ENCODE measurements around the gene C6orf141.

C6orf141 gene

DNA sequence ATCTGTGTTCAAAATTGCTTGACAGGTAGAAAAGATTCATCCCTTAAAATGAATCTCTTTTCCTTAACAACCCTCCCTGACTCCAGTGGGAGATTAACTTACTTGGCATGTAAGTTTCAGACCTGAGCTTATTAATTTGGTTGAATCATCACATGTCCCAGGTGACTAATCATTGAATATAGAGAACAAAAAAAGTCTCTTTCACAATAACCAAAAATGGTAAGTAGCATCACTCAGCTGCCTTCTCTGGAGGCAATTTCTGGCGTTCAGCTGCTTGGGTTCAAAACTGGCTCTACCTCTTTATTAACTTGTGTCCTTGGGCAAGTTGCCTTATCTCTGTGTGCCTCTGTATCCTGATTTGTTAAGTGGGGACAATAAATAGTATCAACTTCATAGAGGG, 2.9 kb downstream of the C6orf141 start:
- Histone ChIP-seq H3K36me3 (ENCODE audit: insufficient read depth, low read length) (no peaks in the 10 kb centered on the region), H3K27ac (ENCODE audit: low read depth, low read length) (peak overlapping the region; percentile 18; the same call in 1 of the 2 replicates), H3K4me1 (ENCODE audit: control insufficient read depth, insufficient read depth, low read length, unreplicated experiment) (peaks cover 31% of the 10 kb centered on the region), H2AFZ (ENCODE audit: low read length, unreplicated experiment) (no peak overlapping the region), H3K27me3 (ENCODE audit: insufficient read depth, low read length) (0 out of 2 replicates have a peak, but pooled peaks cover 3% of the 10 kb centered on the region), H3K4me3 (ENCODE audit: low read depth, low read length) (no peak overlapping the region), H3K79me2 (ENCODE audit: control insufficient read depth, insufficient read depth, low read length, unreplicated experiment) (no peaks in the 10 kb centered on the region)

DNA sequence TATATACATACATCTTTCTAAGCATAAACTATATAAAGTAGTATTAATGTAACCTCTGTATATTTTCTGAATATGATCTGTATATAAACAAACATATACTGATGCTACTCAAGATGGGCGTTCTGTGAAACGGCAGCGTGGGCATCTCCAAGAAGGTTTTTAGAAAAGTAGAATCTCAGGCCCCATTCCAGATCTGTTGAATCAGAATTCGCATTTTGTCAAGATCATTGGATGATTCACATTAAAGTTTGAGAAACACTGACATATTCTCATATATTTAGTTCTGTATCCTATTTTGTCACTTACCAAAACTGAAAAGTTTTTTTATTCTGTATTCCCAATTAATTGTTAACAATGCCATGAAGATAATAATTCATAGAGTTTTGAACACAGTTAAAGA, 5.5 kb downstream of the C6orf141 start:
- Histone ChIP-seq H3K4me1 (ENCODE audit: control insufficient read depth, insufficient read depth, low read length, unreplicated experiment) (peaks cover 31% of the 10 kb centered on the region), H3K4me3 (ENCODE audit: low read depth, low read length) (no peak overlapping the region), H3K27me3 (ENCODE audit: insufficient read depth, low read length) (no peaks in the 10 kb centered on the region), H3K27ac (ENCODE audit: low read depth, low read length) (peak overlapping the region; percentile 54), H3K36me3 (ENCODE audit: insufficient read depth, low read length) (no peaks in the 10 kb centered on the region), H3K79me2 (ENCODE audit: control insufficient read depth, insufficient read depth, low read length, unreplicated experiment) (no peaks in the 10 kb centered on the region), H2AFZ (ENCODE audit: low read length, unreplicated experiment) (no peak overlapping the region)

DNA sequence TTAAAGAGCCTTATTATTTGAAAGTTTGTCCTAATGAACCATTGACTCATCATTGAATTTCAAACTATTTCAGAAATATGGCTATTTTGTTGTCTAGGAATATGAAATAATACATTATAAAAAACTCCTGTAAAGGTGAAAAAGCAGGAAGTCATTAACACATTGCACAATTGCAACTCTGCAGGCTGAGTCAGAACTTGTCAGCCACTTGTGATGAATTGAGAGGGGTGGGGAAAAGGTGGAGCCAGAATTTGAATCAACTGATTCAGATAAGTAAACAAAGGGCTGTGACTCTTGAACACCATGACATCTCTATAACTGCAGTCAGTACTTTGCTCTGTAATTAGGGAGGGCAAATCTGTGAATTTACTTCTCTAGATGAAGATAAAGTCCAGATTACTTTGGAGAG, 6.0 kb downstream of the C6orf141 start:
- Histone ChIP-seq H3K36me3 (ENCODE audit: insufficient read depth, low read length) (no peaks in the 10 kb centered on the region), H2AFZ (ENCODE audit: low read length, unreplicated experiment) (no peak overlapping the region), H3K27me3 (ENCODE audit: insufficient read depth, low read length) (no peaks in the 10 kb centered on the region), H3K4me3 (ENCODE audit: low read depth, low read length) (no peak overlapping the region), H3K27ac (ENCODE audit: low read depth, low read length) (peak overlapping the region; percentile 54), H3K79me2 (ENCODE audit: control insufficient read depth, insufficient read depth, low read length, unreplicated experiment) (no peaks in the 10 kb centered on the region), H3K4me1 (ENCODE audit: control insufficient read depth, insufficient read depth, low read length, unreplicated experiment) (peaks cover 31% of the 10 kb centered on the region)

DNA sequence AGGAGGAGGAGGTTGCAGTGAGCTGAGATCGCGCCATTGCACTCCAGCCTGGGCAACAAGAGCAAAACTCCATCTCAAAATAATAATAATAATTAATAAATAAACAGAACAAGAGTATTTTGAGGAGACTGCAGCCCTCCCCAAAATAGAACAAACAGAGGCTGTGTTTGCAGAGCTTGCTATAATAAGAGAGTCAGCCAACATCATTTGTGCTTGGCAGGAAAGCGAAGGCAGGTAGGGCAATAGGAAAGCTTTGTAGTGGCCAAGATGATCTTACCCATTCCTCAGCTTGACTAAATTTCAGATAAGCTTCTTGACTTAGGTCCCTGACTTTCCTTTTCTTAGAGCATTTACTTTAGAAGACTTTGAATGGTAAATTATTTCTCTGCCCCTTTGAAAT, 6.7 kb downstream of the C6orf141 start:
- H3K27ac ChIP-seq (ENCODE audit: low read depth, low read length), result no peak overlapping the region
- no peaks in the 10 kb centered on the region for H3K79me2 ChIP-seq (ENCODE audit: control insufficient read depth, insufficient read depth, low read length, unreplicated experiment)
- H3K4me1 ChIP-seq (ENCODE audit: control insufficient read depth, insufficient read depth, low read length, unreplicated experiment), result peaks cover 30% of the 10 kb centered on the region
- no peak overlapping the region for H2AFZ ChIP-seq (ENCODE audit: low read length, unreplicated experiment)
- no peaks in the 10 kb centered on the region for H3K36me3 ChIP-seq (ENCODE audit: insufficient read depth, low read length)
- no peak overlapping the region for H3K4me3 ChIP-seq (ENCODE audit: low read depth, low read length)
- H3K27me3 ChIP-seq (ENCODE audit: insufficient read depth, low read length), result no peaks in the 10 kb centered on the region

DNA sequence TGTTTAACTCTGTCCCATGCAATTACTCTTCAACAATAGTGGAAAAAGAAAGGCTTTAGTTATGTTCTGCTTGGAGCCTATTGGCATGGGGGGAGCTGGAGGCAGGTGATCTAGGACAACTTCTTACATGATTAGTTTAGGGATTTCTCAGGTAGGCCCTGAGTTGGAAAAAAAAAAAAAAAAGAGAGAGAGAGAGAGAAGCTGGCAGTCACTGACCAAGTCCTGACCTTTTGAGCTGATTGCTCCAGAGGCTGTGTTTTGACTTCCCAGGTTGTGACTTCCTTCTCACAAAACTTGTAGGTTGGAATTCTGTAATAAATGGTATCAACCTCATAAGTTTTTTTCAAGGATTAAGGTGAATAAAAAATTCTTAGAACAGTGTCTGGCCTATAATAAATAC, 7.8 kb downstream of the C6orf141 start:
- H3K27ac ChIP-seq (ENCODE audit: low read depth, low read length), result no peak overlapping the region
- no peak overlapping the region for H2AFZ ChIP-seq (ENCODE audit: low read length, unreplicated experiment)
- H3K4me3 ChIP-seq (ENCODE audit: low read depth, low read length), result no peak overlapping the region
- peaks cover 20% of the 10 kb centered on the region for H3K4me1 ChIP-seq (ENCODE audit: control insufficient read depth, insufficient read depth, low read length, unreplicated experiment)
- H3K36me3 ChIP-seq (ENCODE audit: insufficient read depth, low read length), result no peaks in the 10 kb centered on the region
- no peaks in the 10 kb centered on the region for H3K79me2 ChIP-seq (ENCODE audit: control insufficient read depth, insufficient read depth, low read length, unreplicated experiment)
- no peaks in the 10 kb centered on the region for H3K27me3 ChIP-seq (ENCODE audit: insufficient read depth, low read length)

DNA sequence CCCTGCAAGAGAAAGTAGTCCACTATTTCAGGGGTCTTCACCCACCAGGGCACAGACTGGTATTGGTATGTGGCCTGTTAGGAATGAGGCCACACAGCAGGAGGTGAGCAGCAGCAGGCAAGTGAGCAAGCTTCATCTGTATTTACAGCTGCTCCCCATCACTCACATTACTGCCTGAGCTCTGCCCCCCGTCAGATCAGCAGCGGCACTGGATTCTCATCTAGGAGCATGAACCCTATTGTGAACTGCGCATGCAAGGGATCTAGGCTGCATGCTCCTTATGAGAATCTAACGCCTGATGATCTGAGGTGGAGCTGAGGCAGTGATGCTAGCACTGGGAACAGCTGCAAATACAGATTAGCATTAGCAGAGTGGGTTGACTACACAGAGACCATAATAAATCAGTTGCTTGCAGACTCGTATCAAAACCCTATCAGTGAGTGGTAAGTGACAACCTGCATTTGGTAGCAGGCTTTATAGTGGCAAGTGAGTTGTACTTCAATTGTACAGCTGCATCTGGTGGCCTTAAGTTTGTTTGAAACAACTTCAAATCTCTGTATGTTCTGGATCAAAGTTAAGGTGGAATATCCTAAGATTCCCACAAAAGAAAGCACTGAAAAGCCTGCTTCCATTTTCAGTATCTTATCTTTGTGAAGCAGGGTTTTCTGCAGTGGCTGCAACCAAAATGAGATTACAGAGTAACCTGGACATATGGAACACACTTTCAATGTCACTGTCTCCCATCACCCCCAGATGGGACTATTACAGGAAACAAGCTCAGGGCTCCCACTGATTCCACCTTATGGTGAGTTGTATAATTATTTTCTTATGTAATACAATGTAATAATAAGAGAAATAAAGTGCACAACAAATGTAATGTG, 12.8 kb downstream of the C6orf141 start:
- peaks cover 10% of the 10 kb centered on the region for H3K4me1 ChIP-seq (ENCODE audit: control insufficient read depth, insufficient read depth, low read length, unreplicated experiment)
- peak overlapping the region; percentile 68 for H2AFZ ChIP-seq (ENCODE audit: low read length, unreplicated experiment)
- H3K36me3 ChIP-seq (ENCODE audit: insufficient read depth, low read length), result no peaks in the 10 kb centered on the region
- H3K27ac ChIP-seq (ENCODE audit: low read depth, low read length), result no peak overlapping the region
- H3K27me3 ChIP-seq (ENCODE audit: insufficient read depth, low read length), result no peaks in the 10 kb centered on the region
- H3K4me3 ChIP-seq (ENCODE audit: low read depth, low read length), result no peak overlapping the region
- no peaks in the 10 kb centered on the region for H3K79me2 ChIP-seq (ENCODE audit: control insufficient read depth, insufficient read depth, low read length, unreplicated experiment)

DNA sequence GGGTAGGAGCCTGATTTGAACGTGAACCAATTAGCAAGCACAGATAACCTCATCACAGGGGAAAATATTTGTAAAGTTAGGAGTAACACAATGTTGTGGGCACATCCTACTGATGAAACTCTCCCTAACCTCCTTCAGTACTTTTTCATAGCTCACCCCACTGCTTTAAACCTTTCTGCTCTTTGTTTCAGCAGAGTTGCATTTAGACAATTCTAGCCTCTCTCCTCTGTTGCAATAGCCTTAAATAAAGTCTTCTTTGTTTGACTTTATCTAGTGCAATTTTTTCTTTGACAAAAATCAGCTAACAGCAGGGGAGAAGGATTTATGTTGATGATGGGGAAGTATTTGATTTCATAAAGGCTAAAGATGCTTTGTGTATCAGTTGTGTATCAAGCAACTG, 14.1 kb downstream of the C6orf141 start:
- Histone ChIP-seq H3K4me1 (ENCODE audit: control insufficient read depth, insufficient read depth, low read length, unreplicated experiment) (peaks cover 10% of the 10 kb centered on the region), H3K36me3 (ENCODE audit: insufficient read depth, low read length) (no peaks in the 10 kb centered on the region), H3K27ac (ENCODE audit: low read depth, low read length) (no peak overlapping the region), H3K4me3 (ENCODE audit: low read depth, low read length) (no peak overlapping the region), H3K79me2 (ENCODE audit: control insufficient read depth, insufficient read depth, low read length, unreplicated experiment) (no peaks in the 10 kb centered on the region), H3K27me3 (ENCODE audit: insufficient read depth, low read length) (no peaks in the 10 kb centered on the region), H2AFZ (ENCODE audit: low read length, unreplicated experiment) (no peak overlapping the region)

DNA sequence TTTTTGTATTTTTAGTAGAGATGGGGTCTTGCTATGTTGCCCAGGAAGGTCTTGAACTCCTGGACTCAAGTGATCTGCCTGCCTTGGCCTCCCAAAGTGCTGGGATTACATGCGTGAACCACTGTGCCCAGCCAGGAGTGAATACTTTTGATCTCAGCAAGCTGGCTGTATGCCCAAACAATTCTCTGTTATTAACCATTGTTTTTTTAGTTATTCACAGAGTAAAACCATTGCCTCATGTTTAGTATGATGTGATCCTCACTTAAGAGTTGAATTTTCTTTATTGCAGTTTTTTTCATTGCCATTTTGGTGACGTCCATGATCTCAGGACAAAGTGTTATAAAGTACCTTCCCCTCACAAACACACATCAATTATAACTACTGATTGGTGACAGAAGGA, 14.8 kb downstream of the C6orf141 start:
- H3K79me2 ChIP-seq (ENCODE audit: control insufficient read depth, insufficient read depth, low read length, unreplicated experiment), result no peaks in the 10 kb centered on the region
- no peaks in the 10 kb centered on the region for H3K36me3 ChIP-seq (ENCODE audit: insufficient read depth, low read length)
- peaks cover 10% of the 10 kb centered on the region for H3K4me1 ChIP-seq (ENCODE audit: control insufficient read depth, insufficient read depth, low read length, unreplicated experiment)
- H2AFZ ChIP-seq (ENCODE audit: low read length, unreplicated experiment), result no peak overlapping the region
- no peak overlapping the region for H3K27ac ChIP-seq (ENCODE audit: low read depth, low read length)
- no peak overlapping the region for H3K4me3 ChIP-seq (ENCODE audit: low read depth, low read length)
- no peaks in the 10 kb centered on the region for H3K27me3 ChIP-seq (ENCODE audit: insufficient read depth, low read length)

DNA sequence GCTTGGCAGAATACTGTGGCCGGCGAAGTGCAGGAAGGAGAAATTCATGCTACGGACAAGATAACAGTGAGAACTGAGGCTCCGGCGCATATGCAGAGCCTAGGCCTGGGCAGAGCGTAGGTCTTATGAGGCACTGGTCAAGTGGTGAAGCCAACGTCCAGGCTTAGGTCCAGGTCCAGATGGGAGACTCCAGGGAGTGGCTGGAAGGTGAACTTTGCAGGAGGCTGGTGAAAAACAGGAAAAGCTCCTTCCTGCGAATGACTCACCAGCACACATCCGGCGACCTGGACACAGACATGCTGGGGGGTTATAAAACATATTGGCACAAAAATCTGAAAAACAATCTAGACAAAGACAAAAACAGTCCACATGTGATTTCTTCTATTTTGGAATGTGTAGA, 15.4 kb downstream of the C6orf141 start:
- no peak overlapping the region for H3K27ac ChIP-seq (ENCODE audit: low read depth, low read length)
- no peak overlapping the region for H2AFZ ChIP-seq (ENCODE audit: low read length, unreplicated experiment)

DNA sequence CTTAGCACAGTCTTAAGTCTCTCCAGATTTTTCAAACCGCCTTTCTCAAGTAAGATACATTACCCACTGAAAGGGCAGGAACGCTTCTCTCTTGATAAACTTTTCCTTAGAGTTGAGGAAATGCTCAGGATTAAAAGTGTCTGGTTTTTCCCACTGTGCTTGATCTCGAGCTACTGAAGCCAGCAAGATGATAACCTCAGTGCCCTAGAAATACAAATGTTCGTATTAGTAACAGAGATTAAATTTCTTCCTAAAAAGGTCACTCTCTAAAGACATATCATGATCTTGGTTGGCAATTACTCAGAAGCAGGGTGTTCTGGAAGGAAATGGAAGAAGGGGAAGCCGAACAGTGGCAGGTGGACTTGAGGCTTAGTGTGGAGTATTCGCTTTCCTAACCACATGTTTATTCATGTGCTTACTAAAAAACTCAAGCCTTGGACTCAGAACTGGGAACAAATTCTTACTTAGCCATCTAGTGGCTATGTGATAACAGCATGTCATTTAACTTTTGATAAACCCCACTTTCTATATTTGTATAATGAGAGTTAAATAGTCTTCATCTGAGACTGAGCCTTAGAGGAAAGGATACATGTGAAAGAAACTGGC, 20.1 kb downstream of the C6orf141 start:
- H2AFZ ChIP-seq (ENCODE audit: low read length, unreplicated experiment), result peak overlapping the region; percentile 33

More for the DNA sequence above, 15.4 kb downstream of the C6orf141 start:
- no peak overlapping the region for H3K4me3 ChIP-seq (ENCODE audit: low read depth, low read length)
- H3K79me2 ChIP-seq (ENCODE audit: control insufficient read depth, insufficient read depth, low read length, unreplicated experiment), result no peaks in the 10 kb centered on the region
- peaks cover 13% of the 10 kb centered on the region for H3K4me1 ChIP-seq (ENCODE audit: control insufficient read depth, insufficient read depth, low read length, unreplicated experiment)
- H3K27me3 ChIP-seq (ENCODE audit: insufficient read depth, low read length), result no peaks in the 10 kb centered on the region
- no peaks in the 10 kb centered on the region for H3K36me3 ChIP-seq (ENCODE audit: insufficient read depth, low read length)

DNA sequence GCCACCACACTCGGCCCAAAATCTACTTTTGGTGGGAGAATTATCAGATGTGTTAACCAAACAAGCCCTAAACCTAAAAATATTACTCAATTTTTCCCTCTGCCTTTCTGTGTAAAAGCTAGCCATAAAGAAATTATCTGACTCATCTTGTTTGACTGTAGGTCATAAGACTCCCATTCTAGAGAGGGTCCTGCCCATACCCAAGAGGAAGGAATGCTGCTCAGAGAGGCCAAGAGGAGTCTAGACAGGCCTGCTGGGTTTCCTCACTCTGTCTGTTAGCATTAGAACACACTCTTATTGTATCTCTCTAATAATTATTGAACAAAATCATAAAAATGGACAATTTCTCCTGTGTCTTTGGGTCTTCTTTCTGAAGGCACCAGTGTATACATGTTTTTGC, 26.1 kb downstream of the C6orf141 start:
- H3K79me2 ChIP-seq (ENCODE audit: control insufficient read depth, insufficient read depth, low read length, unreplicated experiment), result no peaks in the 10 kb centered on the region
- no peak overlapping the region for H3K4me3 ChIP-seq (ENCODE audit: low read depth, low read length)
- no peaks in the 10 kb centered on the region for H3K4me1 ChIP-seq (ENCODE audit: control insufficient read depth, insufficient read depth, low read length, unreplicated experiment)
- no peaks in the 10 kb centered on the region for H3K27me3 ChIP-seq (ENCODE audit: insufficient read depth, low read length)
- H3K36me3 ChIP-seq (ENCODE audit: insufficient read depth, low read length), result no peaks in the 10 kb centered on the region
- no peak overlapping the region for H2AFZ ChIP-seq (ENCODE audit: low read length, unreplicated experiment)
- no peak overlapping the region for H3K27ac ChIP-seq (ENCODE audit: low read depth, low read length)

More for the DNA sequence above, 20.1 kb downstream of the C6orf141 start:
- no peaks in the 10 kb centered on the region for H3K36me3 ChIP-seq (ENCODE audit: insufficient read depth, low read length)
- no peaks in the 10 kb centered on the region for H3K27me3 ChIP-seq (ENCODE audit: insufficient read depth, low read length)
- H3K4me3 ChIP-seq (ENCODE audit: low read depth, low read length), result no peak overlapping the region
- H3K79me2 ChIP-seq (ENCODE audit: control insufficient read depth, insufficient read depth, low read length, unreplicated experiment), result no peaks in the 10 kb centered on the region
- no peak overlapping the region for H3K27ac ChIP-seq (ENCODE audit: low read depth, low read length)
- H3K4me1 ChIP-seq (ENCODE audit: control insufficient read depth, insufficient read depth, low read length, unreplicated experiment), result peaks cover 12% of the 10 kb centered on the region
